Measurements from ENCODE around the gene LTA4H.

GRCh38 chr12:96044943-96045290 lies 9.5 kb upstream of the LTA4H start:
- TF ChIP-seq CTCF (IDR thresholded peaks at IDR 0.05) (no peak), POLR2A (IDR thresholded peaks at IDR 0.05) (no peak)
